WERI-Rb-1 (cell line): ENCODE data around the gene CD200R1L.

ENCODE experiments used
- DNase-seq: peaks from one replicate; pipeline ENCODE4 v3.0.0-alpha.2; 2020
- H3K27ac ChIP-seq: fragments of 250-450 bp; sonication (Bioruptor Pico); 2 replicates; pipeline ENCODE4 v1.5.1; 2020; ENCODE audit warnings: mild to moderate bottlenecking, moderate library complexity
- H3K27me3 ChIP-seq: fragments of 250-450 bp; sonication (Bioruptor Pico); 2 replicates; pipeline ENCODE4 v1.5.1; 2021; ENCODE audit warnings: mild to moderate bottlenecking, low read depth, moderate library complexity; ENCODE audit not compliant: insufficient read depth, severe bottlenecking
- H3K36me3 ChIP-seq: fragments of 250-450 bp; sonication (Bioruptor Pico); 2 replicates; pipeline ENCODE4 v1.5.1; 2020; ENCODE audit warnings: mild to moderate bottlenecking, moderate library complexity
- H3K4me3 ChIP-seq: 2 replicates; pipeline ENCODE4 v1.5.1; 2011; ENCODE audit warnings: low read depth, mild to moderate bottlenecking, control low read depth, low read length
- H3K9me3 ChIP-seq: fragments of 250-450 bp; sonication (Bioruptor Pico); 2 replicates; pipeline ENCODE4 v1.5.1; 2021; ENCODE audit warnings: mild to moderate bottlenecking, moderate library complexity; ENCODE audit not compliant: severe bottlenecking
- CTCF ChIP-seq: IDR thresholded peaks from 2 replicates; pipeline ENCODE4 v1.5.1; 2011; ENCODE audit warnings: low read depth, mild to moderate bottlenecking, control low read depth, inconsistent platforms, low read length

Gene CD200R1L

DNA sequence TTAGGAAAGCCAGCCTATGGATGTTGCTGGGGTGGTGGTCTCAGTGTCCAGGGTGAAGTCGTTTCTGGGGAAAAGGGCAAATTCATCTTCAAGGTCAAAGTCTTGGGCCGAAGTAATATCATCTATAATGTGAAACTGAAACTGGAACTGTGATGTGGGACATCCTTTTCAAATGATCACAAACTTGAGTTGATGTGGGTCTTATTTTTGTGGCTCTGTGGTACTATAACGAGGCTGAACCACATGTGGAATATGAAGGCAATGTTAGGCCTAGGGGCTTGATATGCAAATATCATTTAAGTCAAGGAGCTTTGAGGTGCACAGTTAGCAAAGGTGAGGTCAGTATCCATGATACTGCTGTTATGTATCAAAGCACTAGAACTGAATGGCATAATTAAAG is 1.5 kb upstream of the CD200R1L start:
- DNase-seq: no peak
- Histone ChIP-seq H3K9me3 (no peaks in the 10 kb centered on the region), H3K36me3 (no peaks in the 10 kb centered on the region), H3K4me3 (no peak overlapping the region), H3K27me3 (peaks cover 46% of the 10 kb centered on the region), H3K27ac (no peak overlapping the region)
- no peak for TF ChIP-seq CTCF

DNA sequence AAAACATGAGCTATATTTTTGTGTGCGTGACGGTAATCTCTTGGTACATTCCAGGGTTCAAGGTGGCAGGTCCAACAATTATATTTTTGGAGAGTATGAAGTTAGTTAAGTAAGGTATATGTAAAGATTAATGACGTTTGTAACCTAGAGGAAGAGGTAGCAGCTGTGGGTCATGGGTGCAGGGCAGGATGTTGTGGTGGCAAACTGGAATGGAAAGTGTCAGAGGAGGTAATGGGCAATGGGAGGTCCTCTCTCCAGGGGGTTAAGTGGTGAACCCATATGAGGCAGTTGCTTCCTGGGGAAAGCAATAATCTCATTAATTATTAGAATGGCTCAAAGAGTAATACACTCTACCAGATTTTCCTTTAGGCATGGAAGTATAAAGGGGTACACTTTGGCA is 1.0 kb upstream of the CD200R1L start:
- no peaks in the 10 kb centered on the region for H3K36me3 ChIP-seq
- no peak for TF ChIP-seq CTCF
- no peak for DNase-seq
- no peak overlapping the region for H3K4me3 ChIP-seq
- H3K27me3 ChIP-seq: peaks cover 47% of the 10 kb centered on the region
- H3K9me3 ChIP-seq: peaks cover 3% of the 10 kb centered on the region
- no peak overlapping the region for H3K27ac ChIP-seq

DNA sequence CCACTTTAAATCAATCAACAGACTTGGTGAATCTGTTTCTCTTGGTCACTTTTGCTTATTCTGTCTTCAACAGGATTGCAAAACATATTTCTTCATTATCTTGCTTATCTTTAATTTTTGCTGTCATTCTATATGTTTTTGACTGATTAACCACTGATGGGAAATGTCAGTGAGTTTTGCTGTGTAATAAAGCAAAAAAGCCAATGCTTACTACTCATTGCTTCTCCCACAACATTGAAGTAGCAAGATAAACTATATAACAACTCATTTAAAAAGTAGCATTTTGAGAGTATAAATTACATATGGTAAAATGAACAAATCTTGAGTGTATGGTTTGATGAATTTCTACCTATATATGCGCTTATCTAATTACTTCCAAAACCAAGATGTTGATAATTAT is 892 bp downstream of the CD200R1L start:
- no peak for TF ChIP-seq CTCF
- Histone ChIP-seq H3K4me3 (no peak overlapping the region), H3K36me3 (no peaks in the 10 kb centered on the region), H3K9me3 (peaks cover 3% of the 10 kb centered on the region), H3K27ac (no peak overlapping the region), H3K27me3 (peaks cover 45% of the 10 kb centered on the region)
- no peak for DNase-seq

DNA sequence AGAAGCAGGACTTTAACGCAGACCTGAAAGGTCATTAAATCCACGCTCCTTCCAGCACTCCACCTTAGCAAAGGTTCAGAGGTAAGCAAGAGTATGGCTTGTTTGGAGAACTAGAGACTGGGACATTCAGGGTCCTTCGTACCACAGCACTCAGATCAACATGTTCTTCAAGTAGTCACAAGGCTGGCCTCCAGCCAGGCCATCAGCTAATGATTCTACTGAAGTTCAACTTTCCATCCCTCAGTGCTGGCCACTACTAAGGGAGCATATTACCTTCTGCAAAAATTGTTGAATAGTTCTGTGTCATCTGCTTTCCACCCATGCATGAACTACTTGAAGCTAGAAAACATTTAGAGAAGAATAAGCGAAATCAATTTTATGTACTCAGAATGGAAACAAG is 17.6 kb downstream of the CD200R1L start:
- no peak overlapping the region for H3K4me3 ChIP-seq
- no peak for DNase-seq
- no peak for TF ChIP-seq CTCF
- no peaks in the 10 kb centered on the region for H3K36me3 ChIP-seq
- H3K27ac ChIP-seq: no peak overlapping the region
- no peaks in the 10 kb centered on the region for H3K9me3 ChIP-seq
- peaks cover 51% of the 10 kb centered on the region for H3K27me3 ChIP-seq

GRCh38 chr3:112822064-112823055 is 24.3 kb downstream of the CD200R1L start:
- DNase-seq: no peak
- no peak for TF ChIP-seq CTCF
- H3K27ac ChIP-seq: no peak overlapping the region
- no peaks in the 10 kb centered on the region for H3K36me3 ChIP-seq
- no peak overlapping the region for H3K4me3 ChIP-seq
- peaks cover 62% of the 10 kb centered on the region for H3K27me3 ChIP-seq
- H3K9me3 ChIP-seq: no peaks in the 10 kb centered on the region

DNA sequence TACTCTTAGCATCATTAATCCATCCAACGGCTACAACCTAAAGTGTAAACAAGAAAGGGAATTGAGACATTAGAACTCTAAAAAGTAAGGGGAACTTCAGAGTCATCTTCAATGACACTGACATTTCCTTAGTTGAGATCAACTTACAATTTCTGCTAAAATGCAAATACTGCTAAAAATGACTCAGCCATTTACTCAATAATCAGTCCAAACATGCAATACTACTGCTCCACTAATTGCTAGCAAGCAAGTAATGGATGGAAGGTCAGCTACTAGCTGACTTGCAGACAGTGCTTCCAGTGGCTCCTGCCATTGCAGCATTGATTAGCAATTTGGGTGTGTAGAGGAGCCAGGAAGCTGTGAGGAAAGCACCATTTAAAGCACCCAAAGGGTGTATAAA is 28.4 kb downstream of the CD200R1L start:
- Histone ChIP-seq H3K9me3 (no peaks in the 10 kb centered on the region), H3K27me3 (peaks cover 40% of the 10 kb centered on the region), H3K4me3 (no peak overlapping the region), H3K36me3 (no peaks in the 10 kb centered on the region), H3K27ac (no peak overlapping the region)
- no peak for DNase-seq
- TF ChIP-seq CTCF: no peak
